ENCODE results near the gene STPG3. TPM values are rescaled to one million over a fixed set of nuclear protein-coding genes. Genes with fewer than 3 reads are reported as not detected.

STPG3 gene
- polyA plus RNA-seq, 1 donor = 3.4 TPM

DNA sequence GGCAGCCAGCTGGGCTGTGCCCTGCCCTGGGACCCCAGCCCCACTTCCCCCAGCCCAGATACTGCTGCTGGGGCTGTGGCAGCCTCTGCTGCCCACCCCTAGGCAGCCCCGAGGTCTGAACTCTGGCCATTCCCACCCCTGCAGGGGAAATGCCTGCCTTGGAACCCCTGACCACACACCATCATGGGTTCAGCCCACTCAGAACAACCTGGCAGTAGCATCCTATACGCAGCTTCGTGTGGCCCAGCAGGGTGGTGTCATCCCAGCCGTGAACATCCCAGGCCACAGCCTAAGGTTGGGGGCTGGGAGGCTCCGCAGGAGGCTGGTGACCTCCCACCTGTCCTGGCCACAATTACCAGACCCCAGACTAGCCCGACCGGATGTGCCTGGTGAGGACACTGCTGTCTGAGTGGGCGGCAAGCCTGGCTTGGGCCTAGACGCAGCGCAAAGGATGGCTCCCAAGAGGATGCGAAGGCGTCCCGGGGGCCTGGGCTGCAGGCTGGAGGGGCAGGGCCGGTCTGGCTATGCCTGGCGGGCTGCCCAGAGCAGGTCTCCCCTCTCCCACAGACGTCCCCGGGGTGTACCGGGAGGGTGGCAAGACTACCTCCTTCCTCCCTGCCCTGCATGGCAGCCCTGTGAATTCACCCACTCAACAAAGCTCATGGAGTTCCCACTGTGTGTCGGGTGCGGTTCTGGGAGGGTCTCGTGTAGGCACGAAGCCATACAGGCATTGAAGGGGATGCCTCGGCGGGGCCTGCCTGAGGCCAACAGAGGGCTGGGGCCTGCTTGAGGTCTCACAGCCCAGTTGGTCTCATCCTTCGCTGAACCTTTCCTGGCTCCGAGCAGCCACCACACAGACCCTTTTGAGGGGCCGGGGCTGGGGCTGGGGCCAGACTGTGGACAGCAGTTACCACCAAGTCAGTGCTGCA, 21.9 kb upstream of the STPG3 start:
- H3K27ac ChIP-seq (ENCODE audit: low read length) = peak overlapping the region; percentile 91
- DNase-seq = peak in 1 of 2 donors; percentile 23

GRCh38 chr9:137229903-137230704, 21.0 kb upstream of the STPG3 start:
- peaks cover 25% of the 10 kb centered on the region for H3K9me3 ChIP-seq (ENCODE audit: control insufficient read depth, low read depth, low read length)
- no peaks in the 10 kb centered on the region for H3K27me3 ChIP-seq (ENCODE audit: control insufficient read depth, insufficient read depth, low read length)
- H3K4me1 ChIP-seq (ENCODE audit: control insufficient read depth, insufficient read depth, low read length) = peaks cover 79% of the 10 kb centered on the region
- peak; percentile 83 to 92 for DNase-seq
- H3K4me3 ChIP-seq (ENCODE audit: low read length) = peak overlapping the region; percentile 21
- H3K36me3 ChIP-seq (ENCODE audit: control insufficient read depth, insufficient read depth, low read length) = peaks cover 18% of the 10 kb centered on the region
- peak overlapping the region; percentile 91 for H3K27ac ChIP-seq (ENCODE audit: low read length)
- no CpG with 5 or more reads among the region's 31 CpGs for WGBS (ENCODE audit: insufficient coverage, low lambda C conversion rate)

More for the DNA sequence above, 21.9 kb upstream of the STPG3 start:
- Histone ChIP-seq H3K36me3 (ENCODE audit: control insufficient read depth, insufficient read depth, low read length) (peaks cover 18% of the 10 kb centered on the region), H3K9me3 (ENCODE audit: control insufficient read depth, low read depth, low read length) (peaks cover 25% of the 10 kb centered on the region), H3K27me3 (ENCODE audit: control insufficient read depth, insufficient read depth, low read length) (no peaks in the 10 kb centered on the region), H3K4me3 (ENCODE audit: low read length) (peak overlapping the region; percentile 41), H3K4me1 (ENCODE audit: control insufficient read depth, insufficient read depth, low read length) (peaks cover 80% of the 10 kb centered on the region)
- WGBS (ENCODE audit: insufficient coverage, low lambda C conversion rate) = no CpG with 5 or more reads among the region's 27 CpGs

DNA sequence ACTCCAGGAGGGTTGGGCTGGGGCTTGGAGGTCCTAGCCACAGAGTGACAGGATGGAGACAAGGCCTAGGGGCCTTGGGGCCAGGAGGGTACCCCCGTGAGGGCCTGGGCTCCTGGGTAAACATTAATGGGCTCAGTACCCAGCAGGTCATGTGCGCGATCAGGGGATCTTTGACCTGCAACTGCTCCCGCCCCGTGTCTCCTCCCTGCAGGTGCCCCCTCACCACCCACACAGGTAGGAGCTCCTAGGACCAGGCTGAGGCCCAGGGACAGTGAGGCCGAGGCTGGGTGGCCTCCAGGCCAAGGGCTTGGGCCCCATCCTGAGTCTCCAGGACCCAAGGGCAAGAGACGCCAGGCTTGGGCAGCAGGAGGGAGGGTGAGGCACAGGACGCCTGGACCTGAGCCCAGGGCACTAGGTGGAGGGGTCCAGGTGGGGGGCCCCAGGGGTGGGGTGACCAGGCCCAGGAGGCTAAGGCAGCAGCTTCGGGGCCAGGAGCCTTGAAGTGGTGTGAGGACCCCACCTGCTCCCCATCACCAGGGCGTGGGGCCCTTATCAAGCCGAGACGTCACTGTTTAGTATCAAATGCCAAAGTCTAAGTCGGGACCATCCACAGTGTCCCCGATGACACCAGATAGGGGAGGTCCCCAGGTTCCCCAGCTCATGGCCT, 20.2 kb upstream of the STPG3 start, which contains the start of gene SLC34A3:
Gene SLC34A3 (plus strand): TSS at position 197 of the 667 bp plus-strand sequence. CDS start 802 bp downstream, outside the sequence.
- Histone ChIP-seq H3K9me3 (ENCODE audit: control insufficient read depth, low read depth, low read length) (peaks cover 28% of the 10 kb centered on the region), H3K4me1 (ENCODE audit: control insufficient read depth, insufficient read depth, low read length) (peaks cover 77% of the 10 kb centered on the region), H3K27me3 (ENCODE audit: control insufficient read depth, insufficient read depth, low read length) (no peaks in the 10 kb centered on the region), H3K4me3 (ENCODE audit: low read length) (peak within 1 kb of the TSS; percentile 21), H3K36me3 (ENCODE audit: control insufficient read depth, insufficient read depth, low read length) (peaks cover 18% of the 10 kb centered on the region), H3K27ac (ENCODE audit: low read length) (peak within 1 kb of the TSS; percentile 91)
- no CpG with 5 or more reads among the region's 14 CpGs for WGBS (ENCODE audit: insufficient coverage, low lambda C conversion rate)
- peak; percentile 94 to 97 for DNase-seq

GRCh38 chr9:137231372-137232039, 19.6 kb upstream of the STPG3 start:
- no peaks in the 10 kb centered on the region for H3K27me3 ChIP-seq (ENCODE audit: control insufficient read depth, insufficient read depth, low read length)
- peaks cover 70% of the 10 kb centered on the region for H3K4me1 ChIP-seq (ENCODE audit: control insufficient read depth, insufficient read depth, low read length)
- H3K4me3 ChIP-seq (ENCODE audit: low read length) = peak overlapping the region; percentile 20
- peak in 1 of 2 donors; percentile 27 for DNase-seq
- H3K27ac ChIP-seq (ENCODE audit: low read length) = peak overlapping the region; percentile 91
- WGBS (ENCODE audit: insufficient coverage, low lambda C conversion rate) = no CpG with 5 or more reads among the region's 23 CpGs
- peaks cover 32% of the 10 kb centered on the region for H3K9me3 ChIP-seq (ENCODE audit: control insufficient read depth, low read depth, low read length)
- peaks cover 18% of the 10 kb centered on the region for H3K36me3 ChIP-seq (ENCODE audit: control insufficient read depth, insufficient read depth, low read length)

GRCh38 chr9:137232101-137232500, 19.0 kb upstream of the STPG3 start:
- Histone ChIP-seq H3K9me3 (ENCODE audit: control insufficient read depth, low read depth, low read length) (peaks cover 32% of the 10 kb centered on the region), H3K36me3 (ENCODE audit: control insufficient read depth, insufficient read depth, low read length) (peaks cover 18% of the 10 kb centered on the region), H3K4me1 (ENCODE audit: control insufficient read depth, insufficient read depth, low read length) (peaks cover 70% of the 10 kb centered on the region), H3K27me3 (ENCODE audit: control insufficient read depth, insufficient read depth, low read length) (no peaks in the 10 kb centered on the region), H3K27ac (ENCODE audit: low read length) (peak overlapping the region; percentile 91), H3K4me3 (ENCODE audit: low read length) (peak overlapping the region; percentile 20)
- WGBS (ENCODE audit: insufficient coverage, low lambda C conversion rate) = no CpG with 5 or more reads among the region's 10 CpGs
- DNase-seq = peak in 1 of 2 donors; percentile 30

- no peaks in the 10 kb centered on the region for H3K27me3 ChIP-seq (ENCODE audit: control insufficient read depth, insufficient read depth, low read length)
- no CpG with 5 or more reads among the region's 24 CpGs for WGBS (ENCODE audit: insufficient coverage, low lambda C conversion rate)
- H3K27ac ChIP-seq (ENCODE audit: low read length) = peak overlapping the region; percentile 91
Observed at GRCh38 chr9:137232510-137232909, 18.6 kb upstream of the STPG3 start.

GRCh38 chr9:137233143-137233980, 17.7 kb upstream of the STPG3 start:
- H3K27ac ChIP-seq (ENCODE audit: low read length) = peak overlapping the region; percentile 40
- peaks cover 28% of the 10 kb centered on the region for H3K9me3 ChIP-seq (ENCODE audit: control insufficient read depth, low read depth, low read length)
- WGBS (ENCODE audit: insufficient coverage, low lambda C conversion rate) = no CpG with 5 or more reads among the region's 40 CpGs
- peak in 1 of 2 donors; percentile 41 for DNase-seq
- peak overlapping the region; percentile 43 for H3K4me3 ChIP-seq (ENCODE audit: low read length)
- peaks cover 18% of the 10 kb centered on the region for H3K36me3 ChIP-seq (ENCODE audit: control insufficient read depth, insufficient read depth, low read length)
- peaks cover 72% of the 10 kb centered on the region for H3K4me1 ChIP-seq (ENCODE audit: control insufficient read depth, insufficient read depth, low read length)
- no peaks in the 10 kb centered on the region for H3K27me3 ChIP-seq (ENCODE audit: control insufficient read depth, insufficient read depth, low read length)

More at GRCh38 chr9:137232510-137232909, 18.6 kb upstream of the STPG3 start:
- Histone ChIP-seq H3K9me3 (ENCODE audit: control insufficient read depth, low read depth, low read length) (peaks cover 32% of the 10 kb centered on the region), H3K36me3 (ENCODE audit: control insufficient read depth, insufficient read depth, low read length) (peaks cover 18% of the 10 kb centered on the region), H3K4me1 (ENCODE audit: control insufficient read depth, insufficient read depth, low read length) (peaks cover 70% of the 10 kb centered on the region), H3K4me3 (ENCODE audit: low read length) (peak overlapping the region; percentile 20)
- no peak for DNase-seq

DNA sequence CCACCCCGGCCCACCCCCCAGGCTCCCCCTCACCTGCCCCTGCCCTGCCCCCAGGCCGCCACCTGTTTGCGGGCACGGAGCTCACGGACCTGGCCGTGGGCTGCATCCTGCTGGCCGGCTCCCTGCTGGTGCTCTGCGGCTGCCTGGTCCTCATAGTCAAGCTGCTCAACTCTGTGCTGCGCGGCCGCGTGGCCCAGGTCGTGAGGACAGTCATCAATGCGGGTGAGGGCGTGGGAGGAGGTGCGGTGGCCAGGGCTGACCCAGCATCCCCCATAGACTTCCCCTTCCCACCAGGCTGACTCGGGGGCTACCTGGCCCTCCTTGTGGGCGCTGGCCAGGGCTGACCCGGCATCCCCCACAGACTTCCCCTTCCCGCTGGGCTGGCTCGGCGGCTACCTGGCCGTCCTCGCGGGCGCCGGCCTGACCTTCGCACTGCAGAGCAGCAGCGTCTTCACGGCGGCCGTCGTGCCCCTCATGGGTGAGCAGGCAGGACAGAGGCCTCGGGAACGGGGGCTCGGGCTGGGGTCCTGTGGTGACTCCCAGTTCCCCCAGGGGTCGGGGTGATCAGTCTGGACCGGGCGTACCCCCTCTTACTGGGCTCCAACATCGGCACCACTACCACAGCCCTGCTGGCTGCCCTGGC, 16.9 kb upstream of the STPG3 start:
- H3K9me3 ChIP-seq (ENCODE audit: control insufficient read depth, low read depth, low read length) = peaks cover 24% of the 10 kb centered on the region
- no peaks in the 10 kb centered on the region for H3K27me3 ChIP-seq (ENCODE audit: control insufficient read depth, insufficient read depth, low read length)
- H3K36me3 ChIP-seq (ENCODE audit: control insufficient read depth, insufficient read depth, low read length) = peaks cover 18% of the 10 kb centered on the region
- peaks cover 72% of the 10 kb centered on the region for H3K4me1 ChIP-seq (ENCODE audit: control insufficient read depth, insufficient read depth, low read length)
- peak in 1 of 2 donors; percentile 48 for DNase-seq
- peak overlapping the region; percentile 95 for H3K27ac ChIP-seq (ENCODE audit: low read length)
- WGBS (ENCODE audit: insufficient coverage, low lambda C conversion rate) = no CpG with 5 or more reads among the region's 40 CpGs
- peak overlapping the region; percentile 80 for H3K4me3 ChIP-seq (ENCODE audit: low read length)
